Naive B cell (primary cell): ENCODE results near the gene UBXN6. TPM values are rescaled to one million over a fixed set of nuclear protein-coding genes. Genes with fewer than 3 reads are reported as not detected.

ENCODE experiments used
- ATAC-seq, 2 donors: fragments of 150-1000 bp; cut with Tn5 transposase; 2 replicates each; pipeline ENCODE4 v1.10.0; 2021; ENCODE audit warnings: low read depth in 2 of 2, mild to moderate bottlenecking in 2 of 2, moderate library complexity in 2 of 2
- DNase-seq: peaks from one replicate; pipeline ENCODE4 v3.0.0; 2022
- H3K27ac Mint-ChIP-seq, 6 donors: one replicate each; pipeline ENCODE4 v1.8.0; 2020 to 2022; ENCODE audit warnings: mild to moderate bottlenecking in 6 of 6, mixed read lengths in 6 of 6, moderate library complexity in 5 of 6, inconsistent platforms in 2 of 6
- H3K27me3 Mint-ChIP-seq, 3 donors: one replicate each; pipeline ENCODE4 v1.8.0; 2021 to 2022; ENCODE audit warnings: mixed read lengths in 3 of 3, mild to moderate bottlenecking in 1 of 3
- H3K36me3 Mint-ChIP-seq, 2 donors: one replicate each; pipeline ENCODE4 v1.8.0; 2020 to 2022; ENCODE audit warnings: mixed read lengths in 2 of 2, inconsistent platforms in 1 of 2, mild to moderate bottlenecking in 1 of 2
- H3K4me1 Mint-ChIP-seq, 3 donors: one replicate each; pipeline ENCODE4 v1.8.0; 2020 to 2022; ENCODE audit warnings: mixed read lengths in 3 of 3, inconsistent platforms in 1 of 3, mild to moderate bottlenecking in 1 of 3, moderate library complexity in 1 of 3
- H3K4me3 Mint-ChIP-seq, 8 donors: one replicate each; pipeline ENCODE4 v1.8.0; 2020 to 2022; ENCODE audit warnings: mild to moderate bottlenecking in 8 of 8, mixed read lengths in 8 of 8, moderate library complexity in 8 of 8, inconsistent platforms in 2 of 8
- H3K9me3 Mint-ChIP-seq, 7 donors: one replicate each; pipeline ENCODE4 v1.8.0; 2020 to 2022; ENCODE audit warnings: mixed read lengths in 7 of 7, mild to moderate bottlenecking in 5 of 7, inconsistent platforms in 2 of 7, moderate library complexity in 1 of 7
- polyA plus RNA-seq, 6 donors: library from polyadenylated mRNA; unstranded; fragments of 300-500 nt; fragmentation: Illumina TruSeq; gene quantifications; one replicate each; pipeline ENCODE4 v1.2.3, GENCODE V29; 2021; ENCODE audit warnings: low read depth in 6 of 6

UBXN6 gene
- polyA plus RNA-seq, 6 donors from 2014 or later = 3.6 to 9.1 (median 5.6) TPM

DNA sequence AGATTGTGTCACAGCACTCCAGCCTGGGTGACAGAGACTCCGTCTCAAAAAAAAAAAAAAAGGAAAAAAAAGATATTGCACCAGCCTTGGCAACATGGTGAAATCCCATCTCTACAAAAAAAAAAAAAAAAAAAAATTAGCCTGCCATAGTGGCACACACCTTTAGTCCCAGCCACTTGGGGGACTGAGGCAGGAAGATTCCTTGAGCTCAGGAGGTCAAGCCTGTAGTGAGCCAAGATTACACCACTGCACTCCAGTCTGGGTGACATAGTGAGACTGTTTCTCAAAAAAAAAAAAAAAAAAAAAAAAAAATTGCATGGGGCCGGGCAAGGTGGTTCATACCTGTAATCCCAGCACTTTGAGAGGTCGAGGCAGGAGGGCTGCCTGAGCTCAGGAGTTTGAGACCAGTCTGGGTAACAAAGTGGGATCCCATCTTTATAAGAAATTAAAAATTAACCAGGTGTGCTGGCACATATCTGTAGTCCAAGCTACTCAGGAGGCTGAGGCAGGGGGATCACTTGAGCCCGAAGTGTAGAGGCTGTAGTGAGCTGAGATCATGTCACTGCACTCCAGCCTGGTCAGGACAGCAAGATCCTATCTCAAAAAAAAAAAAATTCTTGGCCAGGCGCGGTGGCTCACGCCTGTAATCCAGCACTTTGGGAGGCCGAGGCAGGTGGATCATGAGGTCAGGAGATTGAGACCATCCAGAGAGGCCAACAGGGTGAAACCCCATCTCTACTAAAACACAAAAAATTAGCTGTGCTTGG lies 7.4 kb upstream of the UBXN6 start:
- DNase-seq (no peak), ATAC-seq (no peak)
- H3K4me3 Mint-ChIP-seq = no peak overlapping the region
- no peaks in the 10 kb centered on the region for H3K27me3 Mint-ChIP-seq
- H3K4me1 Mint-ChIP-seq = no peaks in the 10 kb centered on the region
- no peak overlapping the region for H3K27ac Mint-ChIP-seq
- H3K36me3 Mint-ChIP-seq = no peaks in the 10 kb centered on the region
- H3K9me3 Mint-ChIP-seq = no peaks in the 10 kb centered on the region

DNA sequence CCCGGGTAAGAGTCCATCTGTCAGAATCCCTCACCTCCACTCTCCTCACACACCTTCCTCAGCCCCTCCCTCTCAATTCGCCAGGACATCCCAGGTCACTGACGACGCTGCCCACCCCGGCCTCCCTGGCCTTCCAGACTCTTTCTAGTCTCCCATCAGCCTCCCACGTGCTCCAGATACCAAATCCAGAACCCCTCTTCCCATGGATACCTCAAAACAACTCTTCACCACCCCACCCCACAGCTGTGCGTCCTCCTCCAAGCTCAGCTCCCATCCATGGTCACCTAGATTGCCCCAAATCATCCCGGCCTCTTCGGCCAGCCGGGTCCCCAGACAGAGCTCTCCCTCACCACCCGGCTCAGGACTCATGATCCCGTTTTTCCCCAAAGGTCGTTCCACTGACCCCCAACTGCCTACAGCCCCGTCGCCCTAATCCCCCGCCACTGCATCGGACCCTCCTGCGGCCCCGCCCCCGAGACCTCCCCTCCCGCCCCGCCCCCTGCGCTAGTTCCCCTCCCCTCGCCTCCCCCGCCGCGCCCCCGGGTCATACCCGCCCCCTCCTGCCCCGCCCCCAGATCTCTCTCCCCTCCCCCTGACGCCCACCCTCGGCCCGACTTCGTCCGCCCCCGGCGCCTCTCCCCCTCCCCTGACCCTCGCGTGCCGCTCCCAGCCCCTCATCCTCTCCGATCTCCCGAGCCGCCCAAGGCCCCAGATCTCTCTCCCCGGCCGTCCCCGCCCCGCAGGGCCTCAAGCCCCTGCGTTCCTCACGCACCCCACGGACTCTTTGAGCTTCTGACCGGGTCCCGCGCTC lies 546 bp downstream of the UBXN6 start:
- DNase-seq = no peak
- H3K27ac Mint-ChIP-seq = peak overlapping the region; percentile 72 to 97 (median 90)
- H3K4me1 Mint-ChIP-seq = peaks cover 13 to 27% (median 24%) of the 10 kb centered on the region in 3 donors
- H3K27me3 Mint-ChIP-seq = no peaks in the 10 kb centered on the region
- H3K36me3 Mint-ChIP-seq = no peaks in the 10 kb centered on the region
- no peaks in the 10 kb centered on the region for H3K9me3 Mint-ChIP-seq
- ATAC-seq = peak; percentile 39 to 41
- H3K4me3 Mint-ChIP-seq = peak overlapping the region; percentile 83 to 95 (median 90)

DNA sequence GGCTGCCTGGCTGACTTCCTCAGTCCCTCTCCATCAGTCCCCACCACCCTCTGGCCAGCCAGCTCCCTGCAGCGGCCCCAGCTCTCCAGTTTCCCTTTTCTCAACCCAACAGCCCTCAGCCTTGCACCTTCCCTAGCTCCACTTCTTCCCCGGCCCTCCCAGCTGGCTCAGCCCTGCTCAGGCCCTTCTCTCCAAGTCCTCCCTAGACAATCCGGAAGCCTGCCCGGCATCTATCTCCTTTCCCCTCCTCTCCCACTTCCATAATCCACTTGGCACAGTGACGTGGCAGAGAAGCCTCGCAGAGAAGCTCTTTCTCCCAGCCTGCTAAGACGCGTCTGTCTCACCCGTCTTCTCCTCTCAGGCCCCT lies 1.1 kb downstream of the UBXN6 start:
- Mint-ChIP-seq H3K4me1 (peaks cover 13 to 27% (median 24%) of the 10 kb centered on the region in 3 donors), H3K4me3 (peak overlapping the region; percentile 83 to 95 (median 90)), H3K27ac (peak overlapping the region; percentile 72 to 97 (median 90)), H3K9me3 (no peaks in the 10 kb centered on the region), H3K27me3 (no peaks in the 10 kb centered on the region), H3K36me3 (no peaks in the 10 kb centered on the region)
- no peak for ATAC-seq
- no peak for DNase-seq

DNA sequence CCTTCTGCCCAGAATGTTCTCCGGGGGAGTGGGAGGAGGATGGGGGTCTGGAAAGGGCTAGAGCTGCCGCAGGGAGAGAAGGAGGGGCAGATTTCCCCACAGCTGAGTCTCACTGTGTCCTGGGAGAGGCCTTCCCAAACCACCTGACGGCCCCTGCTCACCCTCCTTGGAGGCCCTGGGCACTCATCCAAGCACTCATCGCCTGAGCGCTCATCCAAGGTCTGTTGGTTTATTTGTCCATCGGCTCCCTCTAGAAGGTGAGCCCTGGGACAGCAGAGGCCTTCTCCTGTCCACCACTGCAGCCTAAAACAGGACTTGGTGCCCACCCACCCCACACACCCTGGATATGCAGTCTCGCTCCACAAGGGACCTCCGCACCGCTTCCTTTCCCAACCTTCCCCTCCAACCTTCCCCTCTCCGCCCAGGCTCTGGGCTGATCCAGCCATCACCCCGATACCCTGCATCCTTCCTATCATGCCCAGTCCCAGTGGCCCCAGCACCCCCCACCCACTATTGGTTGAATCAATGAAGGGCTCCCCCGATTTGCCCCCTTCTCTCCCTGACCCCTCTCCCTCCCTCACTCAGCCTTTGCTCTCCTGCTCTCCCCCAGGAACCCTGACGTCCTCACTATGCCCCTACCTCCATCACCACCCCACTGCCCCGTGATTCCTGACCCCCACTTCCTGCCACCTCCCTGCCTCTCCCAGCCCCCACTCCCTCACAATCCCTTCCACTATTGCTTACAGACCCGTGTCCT lies 1.7 kb downstream of the UBXN6 start:
- ATAC-seq = no peak

DNA sequence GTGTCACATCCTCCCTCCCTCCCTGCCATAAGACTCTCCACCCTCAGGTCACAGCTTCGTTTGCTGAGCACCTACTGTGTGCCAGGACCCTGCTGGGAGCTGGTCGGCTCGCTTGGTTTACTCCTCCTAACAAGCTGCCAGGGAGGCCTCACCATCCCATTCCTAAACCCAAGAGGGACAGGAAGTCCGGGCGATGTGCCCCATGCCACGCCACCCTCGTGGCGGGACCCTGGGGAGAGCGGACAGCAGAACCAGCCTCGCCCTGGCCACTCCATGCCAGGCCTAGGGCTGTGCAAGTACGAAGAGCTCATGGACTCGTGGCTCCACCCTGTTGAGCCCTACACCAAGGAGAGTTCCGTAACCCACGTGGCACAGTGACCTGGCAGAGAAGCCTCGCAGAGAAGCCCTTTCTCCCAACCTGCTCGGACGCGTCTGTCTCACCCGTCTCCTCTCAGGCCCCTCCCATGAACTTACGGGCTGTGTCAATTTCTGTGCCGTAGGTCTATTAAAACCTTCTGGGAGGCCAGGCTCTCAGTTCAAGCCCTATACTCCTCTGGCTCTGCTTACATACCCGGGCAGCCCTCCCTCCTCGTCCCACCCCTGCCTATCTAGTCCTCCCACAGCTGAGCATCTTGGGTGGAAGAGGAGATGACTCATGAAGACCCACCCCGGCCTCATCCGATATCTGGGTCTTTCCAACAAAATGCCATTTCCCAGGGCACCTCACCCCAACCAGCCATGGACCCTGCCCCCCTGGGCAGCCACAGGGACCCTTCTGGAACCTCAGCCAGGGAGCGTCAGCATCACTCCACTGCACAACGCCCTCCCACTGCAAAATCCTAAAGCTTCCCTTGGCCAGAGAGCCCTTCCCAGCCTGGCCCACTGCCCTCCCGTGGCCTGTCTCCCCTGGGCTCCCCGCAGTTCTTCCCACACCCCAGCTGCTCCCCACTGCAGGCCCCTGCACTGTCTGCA lies 2.6 kb downstream of the UBXN6 start:
- no peak for DNase-seq
- Mint-ChIP-seq H3K27me3 (no peaks in the 10 kb centered on the region), H3K27ac (peak overlapping the region in 5 of 6 donors; percentile 28 to 93 (median 54)), H3K36me3 (no peaks in the 10 kb centered on the region), H3K9me3 (no peaks in the 10 kb centered on the region), H3K4me1 (peaks cover 13 to 27% (median 24%) of the 10 kb centered on the region in 3 donors), H3K4me3 (peak overlapping the region in 6 of 8 donors; percentile 9 to 83 (median 66))
- ATAC-seq = no peak

More for the DNA sequence above, 1.7 kb downstream of the UBXN6 start:
- Mint-ChIP-seq H3K4me1 (peaks cover 13 to 27% (median 24%) of the 10 kb centered on the region in 3 donors), H3K9me3 (no peaks in the 10 kb centered on the region), H3K36me3 (no peaks in the 10 kb centered on the region), H3K27ac (peak overlapping the region in 5 of 6 donors; percentile 28 to 97 (median 92)), H3K4me3 (peak overlapping the region; percentile 83 to 95 (median 90)), H3K27me3 (no peaks in the 10 kb centered on the region)
- no peak for DNase-seq

DNA sequence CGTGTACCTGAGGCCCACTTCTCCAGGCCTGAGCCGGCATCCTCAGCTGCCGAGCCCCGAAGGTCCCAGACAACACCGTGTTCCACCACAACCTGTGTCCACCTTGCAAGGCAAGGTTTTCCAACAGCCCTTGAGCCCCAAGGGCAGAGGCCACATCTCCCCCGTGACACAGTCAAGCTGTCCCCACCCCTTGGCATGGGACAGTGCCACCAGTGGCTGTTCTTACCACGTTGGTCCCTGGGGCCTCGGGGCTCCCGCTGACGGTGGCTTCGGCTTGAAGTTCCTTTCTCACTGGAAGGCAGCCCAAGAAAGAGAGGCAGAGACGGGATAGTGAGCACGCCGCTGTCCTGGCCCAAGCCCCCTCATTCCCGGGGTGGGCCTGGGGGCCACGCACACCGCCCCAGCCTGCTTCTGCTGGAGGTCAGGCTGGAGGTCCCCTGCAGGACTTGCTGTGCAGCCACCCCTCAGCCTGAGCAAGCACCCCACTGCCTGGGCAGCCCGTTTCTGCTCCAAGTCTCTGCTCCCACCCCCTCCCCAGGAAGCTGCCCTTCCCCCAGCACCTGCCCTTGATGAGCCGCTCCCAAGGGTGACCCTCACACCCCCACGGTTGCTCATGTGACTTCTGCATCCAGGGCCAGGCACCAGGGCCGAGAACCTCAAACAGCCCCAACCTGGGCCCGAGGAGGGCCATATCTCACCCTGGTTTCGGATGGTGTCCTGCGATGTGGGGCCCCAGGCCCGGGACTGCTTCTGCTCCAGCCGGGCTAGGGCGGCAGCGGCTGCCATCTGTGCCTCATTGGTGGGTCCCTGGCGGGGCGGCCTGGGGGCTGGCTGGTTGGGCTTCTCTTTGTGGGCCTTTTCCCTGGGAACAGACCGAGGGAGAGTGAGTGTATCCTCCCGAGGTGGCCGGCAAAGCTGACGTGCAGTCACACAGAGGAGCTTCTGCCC lies 4.1 kb downstream of the UBXN6 start:
- ATAC-seq (no peak), DNase-seq (no peak)
- Mint-ChIP-seq H3K36me3 (peaks cover 0 to 6% of the 10 kb centered on the region in 2 donors), H3K27ac (peak overlapping the region in 1 of 6 donors; percentile 29), H3K4me1 (peaks cover 13 to 27% (median 24%) of the 10 kb centered on the region in 3 donors), H3K4me3 (no peak overlapping the region), H3K27me3 (no peaks in the 10 kb centered on the region), H3K9me3 (no peaks in the 10 kb centered on the region)

DNA sequence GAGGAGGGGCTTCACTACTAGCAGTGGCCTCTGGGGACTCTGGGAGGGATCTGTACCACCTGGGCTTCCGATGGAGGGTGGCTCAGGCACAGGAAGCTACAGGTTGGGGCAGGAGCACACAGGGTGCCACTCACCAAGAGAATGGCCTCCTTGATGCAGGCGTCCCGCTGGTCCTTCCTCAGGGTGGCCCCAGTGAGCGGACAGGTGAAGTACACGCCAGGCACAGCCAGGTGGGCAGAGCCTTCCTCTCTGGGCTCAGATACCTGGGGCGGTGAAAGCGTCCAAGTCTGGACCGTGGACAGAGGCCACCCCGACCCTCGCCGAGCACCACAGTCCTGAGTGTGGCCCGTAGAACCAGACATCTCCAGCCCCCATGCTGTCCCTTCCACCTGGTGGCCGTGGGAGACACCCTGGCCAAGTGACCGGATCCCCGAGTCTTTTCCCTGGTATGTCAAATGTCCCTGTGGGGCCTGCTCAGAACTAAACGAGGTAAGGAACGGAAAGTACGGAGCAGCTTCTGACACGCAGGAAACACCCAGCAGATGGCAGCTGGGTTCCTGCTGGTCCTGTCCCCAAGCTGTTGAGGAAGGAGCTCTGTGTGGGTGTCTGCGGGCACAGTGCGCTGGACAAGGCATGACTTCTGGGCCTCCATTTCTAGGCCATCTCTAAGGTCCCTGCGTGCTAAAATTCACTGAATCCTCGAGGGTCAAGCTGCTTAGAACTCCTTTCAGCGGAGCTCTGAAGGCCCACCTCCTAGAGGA lies 5.2 kb downstream of the UBXN6 start:
- H3K4me3 Mint-ChIP-seq = peak overlapping the region in 2 of 8 donors; percentile 12 to 40
- no peaks in the 10 kb centered on the region for H3K9me3 Mint-ChIP-seq
- DNase-seq = no peak
- peaks cover 13 to 24% (median 19%) of the 10 kb centered on the region in 3 donors for H3K4me1 Mint-ChIP-seq
- H3K27me3 Mint-ChIP-seq = no peaks in the 10 kb centered on the region
- ATAC-seq = no peak
- H3K36me3 Mint-ChIP-seq = peaks cover 0 to 6% of the 10 kb centered on the region in 2 donors
- no peak overlapping the region for H3K27ac Mint-ChIP-seq

DNA sequence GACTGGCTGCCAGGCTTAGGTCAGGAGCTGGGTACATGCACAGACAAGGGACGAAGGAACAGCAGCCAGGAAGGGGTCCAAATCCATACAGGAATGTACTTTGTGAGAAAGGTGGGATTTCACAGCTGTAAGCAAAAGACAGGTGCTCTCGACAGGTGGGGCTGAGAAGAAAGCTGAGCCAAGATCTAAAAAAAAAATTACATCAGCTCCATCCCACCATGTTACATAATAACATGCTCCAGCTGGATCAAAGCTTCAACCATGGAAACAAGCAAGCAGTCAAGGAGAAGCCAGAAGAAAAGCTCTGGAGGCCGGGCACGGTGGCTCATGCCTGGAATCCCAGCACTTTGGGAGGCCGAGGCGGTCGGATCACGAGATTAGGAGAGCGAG lies 8.0 kb downstream of the UBXN6 start:
- H3K4me3 Mint-ChIP-seq = no peak overlapping the region
- H3K36me3 Mint-ChIP-seq = peaks cover 0 to 6% of the 10 kb centered on the region in 2 donors
- H3K9me3 Mint-ChIP-seq = no peaks in the 10 kb centered on the region
- H3K27me3 Mint-ChIP-seq = no peaks in the 10 kb centered on the region
- no peak for ATAC-seq
- no peak for DNase-seq
- no peak overlapping the region for H3K27ac Mint-ChIP-seq
- peaks cover 0 to under 1% (median 0%) of the 10 kb centered on the region in 3 donors for H3K4me1 Mint-ChIP-seq

DNA sequence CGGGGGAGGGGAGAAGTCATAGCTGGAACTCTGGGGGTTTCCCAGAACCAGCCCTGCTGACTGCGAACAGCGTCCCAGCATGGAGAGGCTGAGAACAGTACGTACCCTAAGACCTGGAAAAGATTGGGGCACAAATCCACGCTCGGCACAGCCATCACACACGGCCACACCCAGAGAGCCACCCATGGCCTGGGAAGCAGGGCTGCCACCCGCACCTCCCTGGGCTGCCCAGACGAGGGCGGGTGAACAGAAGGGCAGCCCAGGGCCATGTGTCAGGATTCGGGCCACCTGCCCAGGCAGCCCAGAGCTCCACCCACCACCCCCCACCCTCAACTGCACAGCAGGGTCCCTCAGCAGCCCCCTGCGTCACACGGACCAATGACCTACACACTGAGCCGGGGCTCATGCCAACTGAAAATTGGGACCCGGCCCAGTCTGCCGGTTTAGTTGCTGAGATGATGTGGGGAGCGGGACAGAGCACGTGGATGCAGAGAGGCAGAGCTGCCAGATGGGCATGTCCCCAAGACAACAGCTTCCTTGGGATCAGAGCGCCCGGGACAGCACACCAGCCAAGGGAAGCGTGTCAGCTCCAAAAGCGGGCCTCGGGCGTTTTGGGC lies 8.5 kb downstream of the UBXN6 start:
- ATAC-seq (no peak), DNase-seq (no peak)
- no peaks in the 10 kb centered on the region for H3K27me3 Mint-ChIP-seq
- no peaks in the 10 kb centered on the region for H3K9me3 Mint-ChIP-seq
- no peaks in the 10 kb centered on the region for H3K4me1 Mint-ChIP-seq
- H3K27ac Mint-ChIP-seq = no peak overlapping the region
- H3K36me3 Mint-ChIP-seq = peaks cover 0 to 6% of the 10 kb centered on the region in 2 donors
- H3K4me3 Mint-ChIP-seq = no peak overlapping the region

DNA sequence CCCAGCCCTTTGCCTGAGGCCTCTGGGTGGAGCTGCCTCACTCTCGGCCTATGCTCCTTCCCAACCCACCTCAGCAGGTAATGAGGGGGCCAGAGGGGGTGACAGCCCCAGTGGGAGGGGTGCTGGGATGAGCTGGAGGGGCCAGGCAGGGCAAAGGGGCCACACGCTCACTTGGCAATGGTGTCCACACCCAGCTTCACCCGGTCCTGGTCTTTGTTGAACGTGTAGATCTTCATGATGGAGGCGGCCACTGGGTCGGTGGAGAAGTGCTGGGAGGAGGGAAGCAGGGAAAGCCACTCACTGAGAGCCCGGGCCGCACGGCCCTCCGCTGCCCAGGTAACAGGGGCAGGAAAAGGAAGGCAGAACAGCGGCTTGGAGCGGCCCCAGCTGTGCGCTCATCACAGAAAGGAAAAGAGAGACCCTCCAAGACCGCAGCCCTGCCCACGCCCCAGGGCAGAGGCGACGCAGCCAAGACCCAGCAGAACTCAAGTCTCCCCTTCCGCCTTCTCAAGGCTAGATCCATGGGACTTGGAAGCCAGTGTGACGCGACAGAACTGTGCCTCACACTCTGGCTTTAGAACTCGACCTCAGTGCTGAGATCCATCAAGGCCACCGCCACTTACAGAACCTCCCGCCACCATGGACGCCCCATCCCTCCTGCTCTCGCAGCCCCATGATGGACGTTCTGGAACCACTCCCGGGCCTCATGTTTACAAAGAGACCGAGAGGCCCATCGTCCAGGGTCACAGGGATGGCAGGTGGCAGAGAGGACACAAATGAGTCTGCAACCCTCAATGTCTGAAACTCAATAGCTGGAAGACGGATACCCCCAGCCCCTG lies 9.2 kb downstream of the UBXN6 start:
- H3K9me3 Mint-ChIP-seq = no peaks in the 10 kb centered on the region
- H3K27ac Mint-ChIP-seq = no peak overlapping the region
- H3K4me1 Mint-ChIP-seq = peaks cover 0 to 1% (median under 1%) of the 10 kb centered on the region in 3 donors
- peaks cover 0 to 6% of the 10 kb centered on the region in 2 donors for H3K36me3 Mint-ChIP-seq
- ATAC-seq = no peak
- H3K27me3 Mint-ChIP-seq = no peaks in the 10 kb centered on the region
- DNase-seq = no peak
- no peak overlapping the region for H3K4me3 Mint-ChIP-seq
